Stimulated activated CD4-positive, alpha-beta T cell treated with anti-CD3 and anti-CD28 coated beads, Interleukin-15, amount 100 ng/mL, for 48 hours (primary cell): Measurements from ENCODE around the gene DENND2A.
"Not testable (repeated sequence)": the region's sequence is repeated elsewhere in the genome, so short reads cannot be mapped to it uniquely, and the experiment has no call there.

Experiments used
- DNase-seq, 2 donors: peaks; one replicate each; pipeline ENCODE4 v3.0.0-alpha.2; 2020; ENCODE audit warnings: low read depth in 2 of 2

DENND2A gene

DNA sequence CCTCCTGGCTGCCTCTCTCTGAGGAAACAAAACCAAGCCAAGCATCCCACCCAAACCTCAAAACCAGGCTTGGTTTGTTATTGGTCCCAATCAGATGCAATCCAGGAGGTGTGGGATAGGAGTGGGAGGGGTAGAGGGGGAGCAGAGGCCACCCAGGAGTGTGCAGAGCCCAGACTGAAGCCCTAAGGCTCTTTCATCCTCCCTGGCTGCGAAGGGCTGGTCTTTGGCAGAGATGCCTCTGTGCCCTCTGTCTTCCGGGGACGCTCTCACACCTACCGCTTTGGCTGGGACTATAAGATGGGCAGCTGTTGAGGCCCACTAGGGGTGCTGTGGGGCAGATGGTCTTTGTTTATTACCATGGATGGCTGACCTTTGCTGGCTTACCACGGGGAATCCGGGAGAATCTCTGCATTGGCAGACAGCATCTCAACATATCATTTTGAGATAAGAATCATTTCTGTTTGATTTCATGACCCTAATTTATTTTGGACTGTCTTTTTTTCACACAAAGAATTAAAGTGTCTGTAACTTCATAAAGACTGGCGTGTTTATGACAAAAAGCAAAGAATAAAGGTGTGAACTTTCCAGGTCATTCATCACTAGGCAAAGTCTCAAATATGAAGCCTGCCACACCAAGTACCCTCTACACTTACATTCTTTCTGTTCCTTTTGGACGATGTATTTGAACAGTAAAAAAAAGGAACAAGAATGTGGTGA, 6.5 kb upstream of the DENND2A start:
- DNase-seq, result no peak

DNA sequence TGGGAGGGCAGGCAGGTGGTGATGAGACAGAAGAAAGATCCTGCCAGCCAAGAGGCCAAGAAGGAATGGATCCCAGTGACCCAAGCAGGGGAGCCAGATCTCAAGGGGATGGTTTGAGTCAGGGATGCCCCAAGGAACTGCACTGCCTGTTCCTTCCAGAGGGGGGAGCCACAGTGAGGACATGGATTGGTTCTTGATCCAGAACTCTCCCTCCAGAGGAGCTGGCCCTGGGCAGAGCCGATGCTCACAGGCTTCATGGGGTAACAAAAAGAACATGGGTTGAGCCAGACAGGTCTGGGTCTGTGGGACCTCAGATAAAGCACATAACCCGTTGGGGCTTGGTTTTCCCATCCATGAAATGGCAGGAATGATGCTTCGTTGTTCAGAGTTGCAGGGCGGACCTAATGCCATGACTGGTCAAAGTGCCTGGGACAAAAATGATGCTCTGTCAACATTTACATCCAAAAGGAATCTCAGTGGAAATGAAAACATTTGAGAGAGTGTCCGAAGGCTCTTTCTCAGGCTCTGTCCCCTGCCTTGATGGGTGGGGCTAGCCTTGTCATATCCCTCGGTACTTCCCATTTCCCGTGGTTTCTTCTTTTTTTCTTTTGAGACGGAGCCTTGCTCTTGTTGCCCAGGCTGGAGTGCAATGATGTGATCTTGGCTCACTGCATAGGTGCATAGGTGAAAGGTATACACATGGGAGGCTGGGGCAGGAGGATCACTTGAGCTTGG, 4.7 kb upstream of the DENND2A start:
- DNase-seq, result no peak

DNA sequence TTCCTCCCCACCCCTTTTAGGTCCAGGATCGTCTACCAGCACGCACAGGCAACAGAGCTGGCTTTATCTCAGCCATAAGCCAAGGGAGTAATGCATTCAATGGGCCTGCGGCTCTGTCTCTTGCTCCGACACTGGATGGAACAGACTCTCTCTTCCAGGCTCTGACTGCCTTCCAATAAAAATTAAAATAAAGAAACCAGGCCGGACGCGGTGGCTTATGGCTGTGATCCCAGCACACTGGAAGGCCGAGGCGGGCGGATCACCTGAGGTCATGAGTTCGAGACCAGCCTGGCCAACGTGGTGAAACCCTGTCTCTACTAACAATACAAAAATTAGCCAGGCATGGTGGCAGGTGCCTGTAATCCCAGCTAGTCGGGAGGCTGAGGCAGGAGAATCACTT, 4.1 kb upstream of the DENND2A start:
- not testable (repeated sequence) for DNase-seq

DNA sequence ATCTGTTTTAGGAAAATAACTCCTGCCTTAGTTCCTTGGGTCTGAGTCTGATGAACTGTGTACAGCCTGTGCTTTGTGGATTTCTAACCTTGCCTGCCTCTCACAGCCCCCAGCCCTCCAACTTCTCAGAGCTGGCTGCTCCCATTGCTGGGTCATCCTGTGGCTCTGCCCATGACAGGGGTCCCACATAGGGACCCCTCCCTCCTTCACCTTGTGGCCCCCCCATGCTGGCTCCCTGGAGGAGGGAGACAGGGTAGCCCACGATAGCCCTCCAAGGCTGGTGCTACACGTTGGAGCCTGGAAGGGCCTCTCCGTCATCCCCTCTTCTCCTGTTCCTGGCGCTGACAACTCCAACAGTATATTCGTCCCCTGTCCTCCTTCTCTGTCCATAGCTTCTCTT, 2.8 kb upstream of the DENND2A start:
- no peak for DNase-seq

DNA sequence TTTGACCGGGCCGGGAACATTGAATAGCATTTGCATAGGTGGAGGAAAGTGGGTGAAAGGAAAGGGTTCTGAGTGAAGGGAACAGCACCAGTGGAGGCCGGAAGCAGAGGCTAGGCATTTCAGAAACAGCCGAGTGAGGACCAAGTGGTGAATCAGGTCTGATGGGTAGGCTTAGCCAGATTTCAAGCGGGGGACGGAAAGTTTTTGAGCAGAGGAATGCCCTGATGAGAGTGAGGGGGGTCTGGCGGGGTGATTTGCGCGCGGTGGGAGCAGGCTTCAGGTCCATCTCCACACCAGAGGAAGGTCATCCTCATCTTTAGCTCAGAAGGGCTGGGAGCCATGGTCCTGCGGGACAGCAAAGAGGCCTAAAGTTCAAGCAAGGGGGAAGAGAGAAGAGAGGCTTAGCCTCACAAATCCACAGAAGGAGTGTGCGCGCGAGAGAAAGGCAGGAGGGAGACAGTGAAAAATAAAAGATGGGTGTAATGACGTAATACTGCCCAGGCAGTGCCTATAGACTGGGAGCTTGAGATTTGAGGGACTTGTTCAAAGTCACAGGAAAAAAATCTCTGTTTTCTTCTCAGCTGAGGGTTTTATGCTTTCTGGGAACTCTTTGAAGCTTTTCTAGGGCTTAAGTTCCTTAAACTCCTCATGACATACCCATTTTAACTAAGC, 1.0 kb upstream of the DENND2A start:
- DNase-seq, result no peak

DNA sequence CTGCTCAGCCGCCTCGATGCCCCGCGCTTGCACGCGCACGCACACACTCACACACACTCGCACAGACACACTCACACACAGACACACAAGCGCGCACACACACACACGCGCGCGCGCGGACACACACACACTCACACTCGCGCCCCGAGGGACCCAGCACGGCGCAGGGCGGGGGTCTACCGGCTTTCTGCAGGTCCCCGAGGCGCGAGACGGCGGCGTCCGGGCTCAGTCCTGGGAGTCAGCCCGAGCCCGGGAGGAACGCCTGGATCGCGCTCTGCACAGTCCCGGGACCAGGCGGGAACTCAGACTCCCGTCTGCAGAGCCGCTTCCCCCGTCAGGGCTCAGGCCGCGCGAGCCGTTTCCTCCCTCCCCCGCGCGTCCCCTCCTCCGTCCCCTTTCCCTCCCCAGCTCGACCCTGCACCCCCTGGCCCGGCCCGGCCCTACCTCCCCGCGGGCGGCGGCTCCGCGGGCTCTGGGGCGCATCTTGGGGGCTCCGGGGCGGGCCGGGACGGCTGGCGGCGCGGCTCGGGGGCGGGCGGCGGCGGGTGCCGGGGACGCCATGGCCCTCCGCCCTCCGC, 464 bp downstream of the DENND2A start:
- DNase-seq, result no peak

DNA sequence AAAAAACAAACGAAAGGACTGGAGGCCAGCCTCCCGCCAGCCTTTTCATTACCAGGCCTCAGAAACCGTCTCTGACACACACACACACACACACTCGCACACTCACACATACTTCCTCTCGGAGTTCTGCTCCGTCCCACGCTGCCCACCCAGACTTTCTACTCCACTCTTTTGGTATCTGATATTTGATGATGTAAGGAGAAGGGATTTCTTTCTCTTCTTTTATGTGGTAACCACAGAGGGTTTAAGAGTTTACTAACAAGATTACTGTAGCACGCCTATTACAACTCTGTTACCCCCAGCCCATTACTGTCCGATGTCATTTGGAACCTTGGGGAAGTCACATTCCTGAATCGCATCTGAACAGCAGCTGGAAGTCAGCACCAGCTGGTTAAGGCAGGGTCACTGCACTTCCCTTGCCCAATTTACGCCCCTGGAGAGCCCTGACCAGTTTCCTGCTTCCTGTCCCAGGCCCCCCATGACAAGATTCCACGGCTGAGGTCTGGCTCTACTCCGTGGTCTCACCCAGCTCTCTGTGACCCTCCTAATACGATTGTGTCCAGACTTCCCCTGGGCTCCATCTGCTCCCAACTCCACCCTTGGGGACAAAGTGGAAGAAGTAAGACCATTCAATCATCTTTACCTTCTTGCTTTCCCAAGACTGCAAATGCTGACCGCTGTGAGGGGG, 1.1 kb downstream of the DENND2A start:
- no peak for DNase-seq

DNA sequence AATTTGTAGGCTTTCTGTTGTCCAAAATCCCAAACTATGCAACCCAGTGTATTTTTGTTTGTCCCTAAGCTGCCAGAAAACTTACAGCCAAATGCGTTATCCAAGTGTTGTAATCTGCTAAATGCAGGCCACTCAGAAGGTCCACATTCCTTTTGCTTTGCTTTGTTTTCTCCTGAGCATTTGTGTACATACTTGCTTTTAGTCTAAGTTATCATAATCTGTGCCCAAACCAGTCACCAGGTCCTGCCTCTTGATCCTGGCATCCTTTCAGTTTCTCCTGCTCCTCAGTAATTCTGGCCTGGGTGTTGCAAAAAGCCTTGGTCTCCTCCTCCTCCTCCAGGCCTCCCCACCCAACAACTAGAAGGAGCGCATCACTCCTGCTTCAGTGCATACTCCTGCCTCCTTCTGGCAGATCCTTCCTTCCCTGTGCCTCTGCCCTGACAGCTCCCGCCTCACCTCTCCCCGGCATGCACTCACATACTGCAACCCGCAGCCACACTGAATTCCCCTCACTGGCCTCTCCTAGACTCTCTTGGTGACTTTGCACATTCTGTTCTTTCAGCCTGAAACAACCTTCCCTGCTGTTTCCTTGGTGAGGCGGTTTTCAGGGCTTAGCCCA, 2.3 kb downstream of the DENND2A start:
- DNase-seq, result no peak

DNA sequence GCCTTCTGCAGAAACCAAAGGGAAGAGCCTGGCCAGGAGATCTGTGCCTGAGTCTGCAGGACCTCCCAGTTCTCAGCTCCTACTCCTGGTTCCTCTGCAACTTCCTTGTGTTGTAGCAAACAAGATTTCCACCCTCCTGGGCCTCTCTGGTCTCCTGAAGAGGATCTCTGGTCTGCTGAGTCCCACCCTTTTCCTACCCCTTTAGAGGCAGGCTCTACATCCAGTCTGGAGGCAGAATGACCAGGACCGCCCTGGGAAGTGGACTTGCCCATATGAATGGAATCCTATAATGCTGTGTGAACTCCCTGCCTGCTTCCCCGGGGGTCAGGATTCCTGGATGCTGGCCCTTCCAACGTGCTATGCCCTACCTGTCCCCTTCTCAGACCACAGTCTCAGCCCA, 3.2 kb downstream of the DENND2A start:
- no peak for DNase-seq

DNA sequence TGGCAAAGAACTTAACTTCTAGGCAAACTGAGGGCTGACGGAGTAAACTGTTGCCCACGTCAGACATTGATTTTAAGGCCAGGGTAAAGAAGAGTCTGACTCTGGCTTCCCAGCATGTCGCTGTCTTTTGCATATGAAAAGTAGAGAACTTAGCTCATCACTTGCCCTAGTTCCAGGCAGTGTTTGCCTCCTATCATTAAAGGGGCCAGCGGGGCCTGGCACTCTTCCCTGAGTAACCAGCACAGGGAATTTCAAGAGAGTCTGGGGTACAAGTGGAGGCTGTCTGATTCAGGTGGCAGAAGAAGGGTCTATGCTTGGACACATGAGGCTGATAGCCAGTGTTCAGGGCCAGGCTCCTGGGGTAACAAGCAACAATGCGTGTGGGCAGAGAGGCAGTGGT, 4.8 kb downstream of the DENND2A start:
- no peak for DNase-seq

DNA sequence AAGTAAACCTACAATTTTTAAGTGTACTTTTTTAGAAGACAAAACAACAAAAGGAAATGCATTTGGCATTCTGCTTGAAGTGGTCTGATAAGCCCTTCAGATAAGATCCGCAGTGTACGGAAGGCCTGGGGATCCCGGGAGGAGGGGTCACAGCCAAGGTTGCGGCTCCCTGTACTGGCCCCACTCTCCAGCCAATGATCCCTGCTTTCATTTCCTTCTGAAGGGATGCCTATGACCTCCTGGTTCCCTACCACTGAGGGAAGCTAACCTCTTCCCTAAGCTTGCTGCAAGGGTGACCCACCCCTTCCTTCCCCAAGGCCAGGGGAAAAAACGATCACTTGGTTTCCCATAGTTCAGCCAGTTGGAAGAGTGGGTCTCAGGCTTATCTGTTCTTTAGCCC, 5.3 kb downstream of the DENND2A start:
- DNase-seq, result no peak

DNA sequence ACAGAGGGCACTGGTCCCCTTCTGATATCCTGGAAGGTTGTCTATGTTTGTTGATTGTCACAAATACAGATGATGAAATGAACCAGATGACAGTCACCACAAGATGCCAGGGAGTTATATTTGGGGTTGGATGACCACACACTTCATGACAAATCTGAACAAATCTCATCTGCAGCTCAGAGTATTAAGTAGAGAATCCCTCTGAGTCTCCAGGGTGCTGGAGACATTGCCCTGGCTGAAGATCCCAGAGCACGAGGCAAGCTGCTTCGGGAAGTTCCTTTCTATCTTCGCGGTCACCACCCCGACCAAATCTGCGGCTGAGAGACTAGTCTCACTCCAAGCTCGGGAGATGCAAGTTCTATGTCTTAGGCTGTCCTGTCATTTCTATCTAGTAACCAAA, 9.0 kb downstream of the DENND2A start:
- DNase-seq, result no peak

DNA sequence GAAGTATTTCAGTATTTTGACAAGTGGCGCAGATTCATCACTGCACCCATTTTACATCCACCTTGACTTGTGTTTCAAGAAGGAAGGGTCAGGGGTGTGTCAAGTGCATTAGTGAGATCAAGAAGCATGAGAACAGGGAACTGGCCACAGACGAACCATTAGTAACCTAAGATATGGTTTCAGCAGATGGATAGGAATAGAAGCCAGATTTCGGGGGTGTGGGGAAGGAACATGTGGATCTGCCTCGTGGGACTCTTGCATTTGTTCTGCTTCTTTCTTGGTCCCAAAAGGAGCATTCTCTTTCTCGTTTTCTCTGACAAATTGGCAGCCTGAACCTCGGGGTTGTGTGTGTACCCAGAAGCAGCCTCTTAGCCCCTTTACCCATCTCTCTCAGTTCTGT, 9.6 kb downstream of the DENND2A start:
- DNase-seq, result no peak

DNA sequence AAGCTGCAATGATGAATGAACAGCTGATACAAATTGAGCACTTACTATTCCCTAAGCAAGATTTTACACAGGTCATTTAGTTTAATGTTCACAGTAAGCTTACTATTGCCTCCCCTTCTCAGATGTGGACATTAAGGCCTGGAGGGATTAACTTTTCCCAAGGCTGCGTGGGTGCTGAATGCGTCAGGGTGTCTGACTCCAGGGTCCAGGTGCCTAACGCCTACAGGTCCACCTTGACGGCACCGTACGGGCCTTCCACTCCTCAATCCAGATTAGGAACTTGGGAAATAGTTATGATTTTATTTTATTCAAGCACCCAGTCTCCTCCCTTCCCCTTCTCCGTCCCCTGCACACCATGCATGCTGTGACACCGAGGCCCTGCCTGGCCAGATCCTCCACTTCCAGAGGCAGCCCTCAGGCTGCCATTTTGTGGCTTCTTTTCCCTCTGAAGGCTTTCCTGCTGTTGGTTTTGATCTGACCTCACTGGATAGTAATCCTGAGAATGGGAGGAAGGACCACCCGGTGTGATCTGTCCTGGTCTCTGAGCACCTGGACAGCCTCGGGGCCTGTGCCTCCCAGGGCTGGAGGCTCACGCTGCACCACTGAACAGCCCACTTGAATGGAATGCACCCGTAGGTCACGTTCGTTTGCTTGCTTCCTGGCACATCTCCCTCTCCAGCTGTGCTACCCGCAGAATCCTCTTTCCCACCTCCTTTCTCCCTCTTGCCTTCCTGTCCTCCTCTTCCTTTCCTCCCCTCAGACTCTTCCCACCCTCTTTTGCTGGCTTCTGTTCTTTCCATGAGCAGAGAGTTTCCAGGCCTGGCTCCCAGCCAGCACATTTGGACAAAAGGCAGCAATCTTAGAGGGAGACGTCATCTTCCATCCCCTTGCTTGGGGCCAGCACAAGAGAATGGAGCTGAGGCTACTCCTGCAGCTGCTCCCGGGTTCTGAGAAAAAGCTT, 14.4 kb downstream of the DENND2A start:
- DNase-seq, result no peak

DNA sequence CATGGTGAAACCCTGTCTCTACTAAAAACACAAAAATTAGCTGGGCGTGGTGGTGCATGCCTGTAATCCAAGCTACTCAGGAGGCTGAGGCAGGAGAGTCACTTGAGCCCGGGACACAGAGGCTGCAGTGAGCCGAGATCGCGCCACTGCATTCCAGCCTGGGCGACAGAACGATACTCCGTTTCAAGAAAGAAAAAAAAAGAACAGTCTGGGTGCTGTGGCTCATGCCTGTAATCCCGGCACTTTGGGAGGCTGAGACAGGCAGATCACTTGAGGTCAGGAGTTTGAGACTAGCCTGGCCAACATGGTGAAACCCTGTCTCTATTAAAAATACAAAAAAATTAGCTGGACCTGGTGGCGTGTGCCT, 15.4 kb downstream of the DENND2A start:
- not testable (repeated sequence) for DNase-seq

DNA sequence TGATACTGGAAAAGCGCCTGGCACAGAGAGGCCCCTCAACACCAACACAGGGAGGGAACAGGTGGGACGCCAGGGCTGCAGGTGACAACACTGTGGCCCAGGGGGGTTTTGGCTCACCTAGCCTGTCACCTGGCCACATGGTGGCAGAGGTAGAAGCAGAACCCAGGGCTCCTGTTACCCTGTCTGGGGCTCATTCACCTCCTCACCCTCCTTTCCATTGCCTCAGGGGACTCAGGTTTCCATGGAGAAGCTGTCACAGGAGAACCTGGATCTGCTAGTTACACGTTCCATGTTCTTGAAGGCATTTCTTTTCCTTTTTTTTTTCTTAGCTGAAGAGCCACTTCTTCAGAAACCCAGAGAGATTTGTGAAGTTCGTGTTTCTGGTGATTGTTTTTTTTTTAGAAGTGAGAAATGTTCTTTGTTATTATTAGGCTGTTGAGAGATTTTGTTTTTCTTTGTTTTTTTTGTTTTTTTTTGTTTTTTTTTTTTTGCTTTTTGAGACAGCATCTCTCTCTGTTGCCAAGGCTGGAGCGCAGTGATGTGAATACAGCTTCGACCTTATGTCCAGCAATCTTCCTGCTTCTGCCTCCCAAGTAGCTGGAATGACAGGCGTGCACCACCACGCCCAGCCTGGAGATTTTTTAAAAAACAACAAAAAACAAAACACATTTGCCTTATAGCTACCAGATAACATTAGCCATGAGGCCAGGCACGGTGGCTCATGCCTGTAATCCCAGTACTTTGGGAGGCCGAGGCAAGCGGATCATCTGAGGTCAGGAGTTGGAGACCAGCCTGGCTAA, 16.0 kb downstream of the DENND2A start:
- DNase-seq, result no peak

DNA sequence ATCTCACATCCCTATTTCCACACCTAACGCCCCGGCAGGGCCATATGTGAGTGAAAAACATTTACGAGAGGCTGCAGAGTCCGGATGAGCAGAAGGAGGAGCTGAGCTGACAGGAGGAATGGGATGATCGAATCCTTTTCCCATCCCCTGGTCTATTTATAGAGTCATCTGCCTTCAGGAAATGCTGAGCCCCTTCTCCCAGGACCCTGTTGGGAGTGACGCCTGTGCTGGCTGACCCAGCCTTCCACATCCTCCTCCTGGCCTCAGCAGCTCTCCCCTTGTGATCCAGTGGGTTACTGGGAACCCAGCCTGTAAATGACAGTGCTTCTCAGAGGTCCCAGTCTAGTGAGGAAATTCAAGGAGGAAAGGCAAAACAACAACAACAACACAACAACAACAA, 16.6 kb downstream of the DENND2A start:
- no peak for DNase-seq

DNA sequence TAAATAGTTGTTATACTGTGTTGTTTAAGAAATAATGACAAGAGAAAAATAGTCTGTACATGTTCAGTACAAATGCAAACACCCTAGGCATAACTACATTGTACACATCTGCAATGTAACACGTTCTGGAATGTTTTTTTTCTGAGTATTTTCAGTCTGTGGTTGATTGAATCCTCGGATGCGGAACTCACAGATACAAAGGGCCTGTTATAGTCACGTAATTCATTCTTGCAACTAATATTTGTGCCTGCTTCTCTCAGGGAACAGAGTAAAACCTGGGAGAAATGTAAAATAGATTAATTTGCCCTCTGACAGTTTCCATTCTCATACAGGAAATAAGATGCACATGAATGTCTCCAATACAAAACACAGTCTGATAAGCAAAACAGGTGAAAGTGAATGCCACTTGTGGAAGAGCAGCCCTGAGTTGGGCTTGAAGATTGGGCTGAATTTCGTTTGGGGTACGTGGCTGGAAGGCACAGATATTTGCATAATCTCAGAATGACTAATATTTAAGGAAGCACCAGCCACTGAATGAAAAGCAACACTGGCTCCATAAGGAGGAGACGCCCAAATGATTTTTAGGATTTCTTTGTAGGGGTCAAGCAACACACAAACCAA, 19.1 kb downstream of the DENND2A start:
- DNase-seq, result no peak

DNA sequence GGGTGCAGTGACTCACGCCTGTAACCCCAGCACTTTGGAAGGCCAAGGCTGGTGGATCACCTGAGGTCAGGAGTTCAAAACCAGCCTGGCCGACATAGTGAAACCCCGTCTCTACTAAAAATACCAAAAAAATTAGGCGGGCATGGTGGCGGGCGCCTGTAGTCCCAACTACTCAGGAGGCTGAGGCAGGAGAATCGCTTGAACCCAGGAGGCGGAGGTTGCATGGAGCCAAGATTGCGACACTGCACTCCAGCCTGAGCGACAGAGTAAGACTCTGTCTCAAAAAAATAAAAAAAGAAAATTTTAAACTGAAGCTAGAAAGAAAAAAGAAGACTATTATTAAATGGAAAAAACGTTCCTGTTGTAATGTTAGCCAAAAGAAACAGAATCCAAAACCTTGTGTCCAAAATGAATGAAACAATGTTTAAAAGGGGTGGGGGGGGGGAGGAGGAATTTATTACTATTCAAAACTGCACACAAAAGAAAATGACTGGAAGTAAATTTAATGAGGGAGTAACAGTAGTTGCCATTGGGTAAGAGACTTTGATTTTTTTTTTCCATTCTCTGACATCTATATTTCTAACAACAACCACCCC, 20.6 kb downstream of the DENND2A start:
- DNase-seq, result not testable (repeated sequence)
